Measurements from ENCODE around the gene RPL31.
"Not testable (repeated sequence)": the region's sequence is repeated elsewhere in the genome, so short reads cannot be mapped to it uniquely, and the experiment has no call there.

RPL31 gene

GRCh38 chr2:101027852-101028251 lies 25.8 kb downstream of the RPL31 start:
- DNase-seq (ENCODE audit: low spot score) = no peak

GRCh38 chr2:101030866-101031554 lies 28.9 kb downstream of the RPL31 start:
- no peak for DNase-seq (ENCODE audit: low spot score)

- no peak for DNase-seq (ENCODE audit: low spot score)
These were observed 30.1 kb downstream of the RPL31 start for GRCh38 chr2:101032084-101032776.

GRCh38 chr2:101036562-101036961 lies 34.5 kb downstream of the RPL31 start:
- DNase-seq (ENCODE audit: low spot score) = no peak

- DNase-seq (ENCODE audit: low spot score) = no peak
These were observed 35.2 kb downstream of the RPL31 start for GRCh38 chr2:101037161-101037755.

GRCh38 chr2:101038455-101039255 lies 36.6 kb downstream of the RPL31 start:
- DNase-seq (ENCODE audit: low spot score) = no peak

- no peak for DNase-seq (ENCODE audit: low spot score)
These were observed 38.0 kb downstream of the RPL31 start for GRCh38 chr2:101040072-101040471.

GRCh38 chr2:101040761-101041160 lies 38.7 kb downstream of the RPL31 start:
- peak; percentile 12 for DNase-seq (ENCODE audit: low spot score)

GRCh38 chr2:101041413-101041812 lies 39.3 kb downstream of the RPL31 start:
- no peak for DNase-seq (ENCODE audit: low spot score)

- no peak for DNase-seq (ENCODE audit: low spot score)
These were observed 43.2 kb downstream of the RPL31 start for GRCh38 chr2:101045330-101045729.

GRCh38 chr2:101047075-101047766 lies 45.1 kb downstream of the RPL31 start:
- no peak for DNase-seq (ENCODE audit: low spot score)

GRCh38 chr2:101047774-101048173 lies 45.7 kb downstream of the RPL31 start:
- DNase-seq (ENCODE audit: low spot score) = no peak

GRCh38 chr2:101048756-101049155 lies 46.7 kb downstream of the RPL31 start:
- DNase-seq (ENCODE audit: low spot score) = no peak

- DNase-seq (ENCODE audit: low spot score) = not testable (repeated sequence)
These were observed 48.8 kb downstream of the RPL31 start for GRCh38 chr2:101050886-101051285.

GRCh38 chr2:101052147-101052546 lies 50.1 kb downstream of the RPL31 start:
- DNase-seq (ENCODE audit: low spot score) = no peak

- DNase-seq (ENCODE audit: low spot score) = no peak
These were observed 51.0 kb downstream of the RPL31 start for GRCh38 chr2:101053117-101053516.
